ENCODE results near the gene INPPL1.

- TF ChIP-seq CTCF (IDR thresholded peaks at IDR 0.05) (no peak), POLR2A (IDR thresholded peaks at IDR 0.05) (no peak), POLR2AphosphoS5 (IDR thresholded peaks at IDR 0.05; ENCODE audit: insufficient read depth in 1 of 2, low read depth in 1 of 2) (no peak)
These were observed 6.3 kb upstream of the INPPL1 start for GRCh38 chr11:72218251-72218745.

Data from vagina (tissue), 2 donors.